ENCODE measurements around the gene FAM200B.

Gene FAM200B

GRCh38 chr4:15657366-15657765 is 24.3 kb upstream of the FAM200B start:
- TF ChIP-seq GATA3 (IDR thresholded peaks at IDR 0.05; ENCODE audit: low read depth, low read length) (no peak), GATA2 (IDR thresholded peaks at IDR 0.05; ENCODE audit: low read depth, low read length) (no peak)

- TF ChIP-seq GATA3 (IDR thresholded peaks at IDR 0.05; ENCODE audit: low read depth, low read length) (no peak), GATA2 (IDR thresholded peaks at IDR 0.05; ENCODE audit: low read depth, low read length) (no peak)
Measured at GRCh38 chr4:15658136-15658770, 23.4 kb upstream of the FAM200B start.

GRCh38 chr4:15658781-15659180 is 22.8 kb upstream of the FAM200B start:
- no peak for TF ChIP-seq GATA2 (IDR thresholded peaks at IDR 0.05; ENCODE audit: low read depth, low read length)
- no peak for TF ChIP-seq GATA3 (IDR thresholded peaks at IDR 0.05; ENCODE audit: low read depth, low read length)

DNA sequence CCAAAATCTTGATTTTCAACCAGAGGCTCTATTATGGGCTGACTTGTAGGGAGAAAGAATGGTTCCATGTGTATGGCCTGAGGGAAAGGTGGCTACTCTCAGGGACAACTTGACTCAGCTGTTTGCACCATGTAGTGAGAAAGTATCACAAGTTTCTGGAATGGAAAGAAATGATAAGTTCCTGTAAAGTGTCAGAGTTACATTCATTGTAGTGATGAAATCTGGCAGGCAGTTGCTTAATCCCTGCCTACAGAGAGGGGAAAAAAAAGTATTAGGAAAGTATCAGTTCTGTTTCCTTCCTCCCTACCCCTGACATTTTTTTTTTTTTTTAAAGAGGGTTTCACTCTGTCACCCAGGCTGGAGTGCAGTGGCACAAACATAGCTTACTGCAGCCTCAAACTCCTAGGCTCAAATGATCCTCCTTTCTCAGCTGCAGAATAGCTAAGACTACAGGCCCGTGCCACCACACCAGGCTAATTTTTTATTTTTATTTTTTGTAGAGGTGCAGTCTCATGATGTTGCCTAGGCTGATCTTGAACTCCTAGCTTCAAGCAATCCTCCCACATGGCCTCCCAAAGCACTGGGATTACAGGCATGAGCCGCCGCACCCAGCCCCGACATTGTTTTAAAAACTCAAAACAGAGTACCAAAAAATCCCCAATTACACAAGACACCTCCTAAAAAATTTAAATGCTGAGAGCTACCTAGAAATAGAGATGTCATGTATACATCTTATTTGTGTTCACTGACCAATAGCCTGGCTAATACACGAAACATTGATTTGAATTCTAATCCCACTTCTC is 21.7 kb upstream of the FAM200B start:
- TF ChIP-seq GATA2 (IDR thresholded peaks at IDR 0.05; ENCODE audit: low read depth, low read length) = no peak
- TF ChIP-seq GATA3 (IDR thresholded peaks at IDR 0.05; ENCODE audit: low read depth, low read length) = no peak

- TF ChIP-seq GATA3 (IDR thresholded peaks at IDR 0.05; ENCODE audit: low read depth, low read length) = no peak
Measured at GRCh38 chr4:15665753-15666365, 15.8 kb upstream of the FAM200B start.

- TF ChIP-seq GATA2 (IDR thresholded peaks at IDR 0.05; ENCODE audit: low read depth, low read length) = no peak
Measured at GRCh38 chr4:15667006-15667405, 14.6 kb upstream of the FAM200B start.

GRCh38 chr4:15668566-15669435 is 12.8 kb upstream of the FAM200B start:
- TF ChIP-seq GATA2 (IDR thresholded peaks at IDR 0.05; ENCODE audit: low read depth, low read length) (no peak), GATA3 (IDR thresholded peaks at IDR 0.05; ENCODE audit: low read depth, low read length) (no peak)

DNA sequence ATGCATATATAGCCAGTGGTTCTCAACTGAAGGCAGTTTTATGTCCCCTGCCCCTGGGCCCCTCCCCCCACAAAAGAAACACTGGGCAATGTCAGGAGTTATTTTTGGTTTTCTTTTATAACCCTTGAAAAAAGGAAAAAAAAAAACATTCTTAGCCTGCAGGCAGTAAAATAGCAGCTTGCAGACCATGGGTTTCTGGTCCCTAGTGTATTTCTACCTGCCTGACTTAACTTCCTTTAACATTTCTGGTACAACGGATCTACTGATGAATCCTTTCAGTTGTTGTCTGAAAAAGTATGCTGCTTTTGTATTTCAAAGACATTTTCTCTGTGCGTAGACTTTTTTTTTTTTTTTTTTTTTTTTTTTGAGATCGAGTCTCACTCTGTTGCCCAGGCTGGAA is 11.1 kb upstream of the FAM200B start:
- TF ChIP-seq GATA3 (IDR thresholded peaks at IDR 0.05; ENCODE audit: low read depth, low read length) = no peak
- no peak for TF ChIP-seq GATA2 (IDR thresholded peaks at IDR 0.05; ENCODE audit: low read depth, low read length)

GRCh38 chr4:15672101-15672500 is 9.5 kb upstream of the FAM200B start:
- TF ChIP-seq GATA2 (IDR thresholded peaks at IDR 0.05; ENCODE audit: low read depth, low read length) (no peak), GATA3 (IDR thresholded peaks at IDR 0.05; ENCODE audit: low read depth, low read length) (no peak)

GRCh38 chr4:15673337-15673736 is 8.3 kb upstream of the FAM200B start:
- TF ChIP-seq GATA2 (IDR thresholded peaks at IDR 0.05; ENCODE audit: low read depth, low read length) = no peak
- TF ChIP-seq GATA3 (IDR thresholded peaks at IDR 0.05; ENCODE audit: low read depth, low read length) = no peak

- no peak for TF ChIP-seq GATA3 (IDR thresholded peaks at IDR 0.05; ENCODE audit: low read depth, low read length)
- TF ChIP-seq GATA2 (IDR thresholded peaks at IDR 0.05; ENCODE audit: low read depth, low read length) = no peak
Measured at GRCh38 chr4:15674046-15674445, 7.6 kb upstream of the FAM200B start.

DNA sequence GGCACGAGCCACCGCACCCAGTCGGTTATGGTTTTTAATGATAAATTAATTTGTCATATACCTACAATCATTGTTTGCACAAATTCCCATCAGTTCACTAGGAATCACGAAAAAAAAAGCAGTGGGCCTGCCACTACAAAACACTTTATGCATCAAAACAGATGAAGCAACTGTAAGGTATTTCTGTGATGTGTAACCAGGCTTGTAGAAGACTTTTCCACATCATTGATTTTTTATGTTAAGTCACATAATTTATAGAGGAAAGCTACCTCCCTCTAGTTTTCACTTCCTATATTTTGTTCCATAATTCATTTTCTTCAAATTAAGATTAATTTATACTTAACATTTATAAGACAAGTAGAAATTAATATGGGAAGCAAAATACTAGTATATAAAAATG is 6.7 kb upstream of the FAM200B start:
- TF ChIP-seq GATA2 (IDR thresholded peaks at IDR 0.05; ENCODE audit: low read depth, low read length) = no peak
- no peak for TF ChIP-seq GATA3 (IDR thresholded peaks at IDR 0.05; ENCODE audit: low read depth, low read length)

- no peak; the same call in 1 of the 2 replicates for TF ChIP-seq GATA3 (IDR thresholded peaks at IDR 0.05; ENCODE audit: low read depth, low read length)
- no peak for TF ChIP-seq GATA2 (IDR thresholded peaks at IDR 0.05; ENCODE audit: low read depth, low read length)
Measured at GRCh38 chr4:15675356-15675755, 6.3 kb upstream of the FAM200B start.

DNA sequence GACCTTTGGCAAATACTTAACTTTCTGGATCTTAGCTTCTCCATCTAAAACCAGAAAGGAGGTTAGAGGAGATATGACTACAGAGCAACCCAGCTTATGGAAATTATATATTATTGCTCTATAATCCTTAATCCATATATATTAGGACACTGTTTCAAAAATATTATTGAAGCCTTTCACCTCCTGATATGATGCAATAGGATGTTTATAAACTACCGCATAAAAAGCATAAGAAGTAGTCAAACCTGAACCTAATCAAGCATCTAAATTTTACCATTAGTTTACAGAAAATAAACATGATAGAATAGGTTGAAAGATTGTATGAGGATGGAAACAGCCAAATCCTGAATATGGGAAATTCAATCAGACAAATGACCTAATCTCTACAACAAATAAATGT is 5.6 kb upstream of the FAM200B start:
- no peak for TF ChIP-seq GATA2 (IDR thresholded peaks at IDR 0.05; ENCODE audit: low read depth, low read length)
- no peak for TF ChIP-seq GATA3 (IDR thresholded peaks at IDR 0.05; ENCODE audit: low read depth, low read length)
